ENCODE data around the gene SUSD3. TPM values are rescaled to one million over a fixed set of nuclear protein-coding genes. Genes with fewer than 3 reads are reported as not detected.

Gene SUSD3
- total and polyA plus RNA-seq, 2 of the 8 experiments (the other 6 are each of a cell fraction or from before 2014, with no cell fraction given), result 5.5 to 35.4 TPM

DNA sequence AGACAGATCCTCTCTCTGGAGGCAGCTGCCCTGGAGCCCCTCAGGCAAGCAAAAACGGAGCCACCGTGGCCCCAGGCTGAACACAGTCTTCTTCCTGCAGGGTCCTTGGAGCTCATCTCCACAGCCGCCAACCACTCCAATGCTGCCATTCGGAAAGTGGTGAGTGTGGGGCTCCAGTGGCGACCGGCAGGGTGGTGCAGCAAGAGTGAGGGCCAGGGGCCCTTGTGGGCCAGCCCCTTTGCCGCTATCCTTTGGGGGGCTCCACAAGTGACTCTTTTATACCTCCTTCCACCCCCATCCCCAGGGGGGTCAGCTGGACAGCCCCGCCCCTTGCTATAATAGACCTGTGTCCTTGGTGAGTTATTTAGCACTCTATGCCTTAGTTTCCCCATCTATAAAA lies 47.4 kb upstream of the SUSD3 start (continued):
- no peak for TF ChIP-seq SIN3A (conservative IDR thresholded peaks at IDR 0.05 in 1 of 2, IDR thresholded peaks at IDR 0.05 in 1 of 2; ENCODE audit: low read depth in 1 of 2, low read length in 2 of 2)
- TF ChIP-seq GABPA (IDR thresholded peaks at IDR 0.05; ENCODE audit: borderline replicate concordance, insufficient read depth, low read length), result no peak
- no peak for TF ChIP-seq TEAD4 (IDR thresholded peaks at IDR 0.05; ENCODE audit: low read depth, low read length)
- TF ChIP-seq EGR1 (IDR thresholded peaks at IDR 0.05; ENCODE audit: borderline replicate concordance, low read depth, low read length), result no peak
- no peak for TF ChIP-seq CHD1 (IDR thresholded peaks at IDR 0.05; ENCODE audit: low read depth, low read length)

Data from H1 (cell line).